SK-N-SH (cell line): Measurements from ENCODE around the gene SLC35F6. TPM values are rescaled to one million over a fixed set of nuclear protein-coding genes. Genes with fewer than 3 reads are reported as not detected.
A peak's percentile ranks its signal among the peaks of the same experiment; 100 is the strongest.

Experiments
- CTCF ChIA-PET: fragments of 300-600, 350-600 bp; formaldehyde crosslinking; extraction: SDS; loops from one replicate; lab custom pipeline; 2021; lab: Yijun Ruan, JAX
- POLR2A ChIA-PET: fragments of 350-600 bp; sonication (Branson Sonifier 250); formaldehyde crosslinking; extraction: SDS; loops from one replicate; lab custom pipeline; 2020; ENCODE audit warnings: antibody characterized with exemption, inconsistent platforms; lab: Yijun Ruan, JAX
- DNase-seq: peaks from one replicate; pipeline ENCODE4 v3.0.0; 2012
- H2AFZ ChIP-seq: fragments of 200-600 bp; sonication (generic); 2 replicates; pipeline ENCODE4 v1.8.1; 2016; ENCODE audit warnings: antibody characterized with exemption, mild to moderate bottlenecking, low read depth
- H3F3A ChIP-seq: fragments of 200-600 bp; sonication (generic); replicated peaks from 2 replicates; pipeline ENCODE3; 2016; ENCODE audit warnings: antibody characterized with exemption, mild to moderate bottlenecking; ENCODE audit not compliant: insufficient read depth
- H3K27ac ChIP-seq, 2 experiments: fragments of 200-500 bp in 1 of 2; fragments of 200-600 bp in 1 of 2; sonication (Bioruptor generic) in 1 of 2; sonication (generic), shearing (Covaris generic) in 1 of 2; 2 replicates each; pipeline versions ENCODE4 v1.5.1 to v1.6.1; 2014 to 2016; ENCODE audit warnings: low read depth in 2 of 2, inconsistent platforms in 1 of 2, low read length in 1 of 2, mild to moderate bottlenecking in 1 of 2, mixed read lengths in 1 of 2
- H3K27me3 ChIP-seq: fragments of 200-600 bp; sonication (generic), shearing (Covaris generic); 2 replicates; pipeline ENCODE4 v1.6.1; 2016; ENCODE audit warnings: mixed run types; ENCODE audit not compliant: insufficient read depth
- H3K36me3 ChIP-seq, 2 experiments: fragments of 200-500 bp in 1 of 2; fragments of 200-600 bp in 1 of 2; sonication (Bioruptor generic) in 1 of 2; sonication (generic) in 1 of 2; replicated peaks in 1 of 2; 2 replicates each; pipeline versions ENCODE3 to v1.5.1; 2014 to 2016; ENCODE audit warnings: low read length in 1 of 2, mild to moderate bottlenecking in 1 of 2; ENCODE audit not compliant: insufficient read depth in 2 of 2, control insufficient read depth in 1 of 2
- H3K4me1 ChIP-seq, 2 experiments: fragments of 200-500 bp in 1 of 2; fragments of 200-600 bp in 1 of 2; sonication (Bioruptor generic) in 1 of 2; sonication (generic), shearing (Covaris generic) in 1 of 2; 2 replicates each; pipeline versions ENCODE4 v1.5.1 to v1.6.1; 2014 to 2016; ENCODE audit warnings: low read depth in 1 of 2, low read length in 1 of 2, mixed run types in 1 of 2; ENCODE audit not compliant: insufficient read depth in 2 of 2, control insufficient read depth in 1 of 2
- H3K4me2 ChIP-seq: fragments of 200-600 bp; sonication (generic), shearing (Covaris generic); 2 replicates; pipeline ENCODE4 v1.6.1; 2017; ENCODE audit warnings: mixed run types
- H3K4me3 ChIP-seq, 2 experiments: fragments of 200-500 bp in 1 of 2; fragments of 200-600 bp in 1 of 2; sonication (Bioruptor generic) in 1 of 2; sonication (generic), shearing (Covaris generic) in 1 of 2; 2 replicates each; pipeline versions ENCODE4 v1.5.1 to v1.8.1; 2014 to 2016; ENCODE audit warnings: low read depth in 2 of 2, inconsistent platforms in 1 of 2, low read length in 1 of 2, mild to moderate bottlenecking in 1 of 2, mixed read lengths in 1 of 2, moderate library complexity in 1 of 2
- H3K79me2 ChIP-seq: fragments of 200-600 bp; sonication (generic); 2 replicates; pipeline ENCODE4 v1.8.1; 2017; ENCODE audit warnings: mild to moderate bottlenecking; ENCODE audit not compliant: insufficient read depth
- H3K9ac ChIP-seq: fragments of 200-600 bp; sonication (generic); 2 replicates; pipeline ENCODE4 v1.6.1; 2017; ENCODE audit warnings: mixed run types
- H3K9me2 ChIP-seq: fragments of 200-600 bp; sonication (generic); 2 replicates; pipeline ENCODE4 v1.6.1; 2017; ENCODE audit warnings: mixed run types
- H3K9me3 ChIP-seq: fragments of 200-600 bp; sonication (generic); 2 replicates; pipeline ENCODE4 v1.6.1; 2017; ENCODE audit warnings: mixed run types, mild to moderate bottlenecking, moderate library complexity
- H4K20me1 ChIP-seq: fragments of 200-600 bp; sonication (generic); 2 replicates; pipeline ENCODE4 v1.6.1; 2017; ENCODE audit warnings: mild to moderate bottlenecking, mixed run types; ENCODE audit not compliant: insufficient read depth
- ELF1 ChIP-seq: IDR thresholded peaks from 2 replicates; pipeline ENCODE4 v1.4.0; 2012
- FOXJ3 ChIP-seq: sonication (generic); formaldehyde crosslinking; IDR thresholded peaks from 2 replicates; pipeline ENCODE4 v1.5.1; 2020; ENCODE audit warnings: mild to moderate bottlenecking, missing genetic modification reagents
- JUND ChIP-seq: IDR thresholded peaks from 2 replicates; pipeline ENCODE4 v1.4.0; 2012
- MXI1 ChIP-seq: IDR thresholded peaks from 2 replicates; pipeline ENCODE4 v1.6.1; 2012; ENCODE audit warnings: mild to moderate bottlenecking, low read depth, low read length, improper control_type of control experiment
- NRF1 ChIP-seq: IDR thresholded peaks from 2 replicates; pipeline ENCODE4 v1.6.1; 2012; ENCODE audit warnings: low read depth, mild to moderate bottlenecking, low read length
- RAD21 ChIP-seq: IDR thresholded peaks from 2 replicates; pipeline ENCODE4 v1.6.1; 2012; ENCODE audit warnings: mild to moderate bottlenecking, low read length
- RCOR1 ChIP-seq: fragments of 150-350 bp; IDR thresholded peaks from 2 replicates; pipeline ENCODE4 v1.6.1; 2017; ENCODE audit warnings: antibody characterized with exemption, low read length
- RXRA ChIP-seq: IDR thresholded peaks from 2 replicates; pipeline ENCODE4 v1.4.0; 2012; ENCODE audit warnings: low read depth, mild to moderate bottlenecking, borderline replicate concordance
- SMC3 ChIP-seq: IDR thresholded peaks from 2 replicates; pipeline ENCODE4 v1.6.1; 2012; ENCODE audit warnings: low read depth, low read length, improper control_type of control experiment
- TEAD4 ChIP-seq: IDR thresholded peaks from 2 replicates; pipeline ENCODE4 v1.4.0; 2012; ENCODE audit warnings: mild to moderate bottlenecking, borderline replicate concordance; ENCODE audit not compliant: insufficient read depth
- WGBS: methylation state at CpG from one replicate; pipeline ENCODE4 v1.1.6; 2017; ENCODE audit warnings: low lambda C conversion rate; 5-methylcytosine and 5-hydroxymethylcytosine counted together
- polyA plus RNA-seq, 3 experiments: library from polyadenylated mRNA; depleted of rRNA; stranded (reverse); fragments of >200 nt; gene quantifications; 2 replicates each; pipeline ENCODE4 v1.2.3, GENCODE V29; 2012
- TF ChIP-seq, protein P1 (sequence below): IDR thresholded peaks from 2 replicates; pipeline ENCODE4 v1.4.0; 2012; ENCODE audit warnings: low read depth, borderline replicate concordance
- TF ChIP-seq, protein P2 (sequence below): fragments of 150-350 bp; IDR thresholded peaks from 2 replicates; pipeline ENCODE4 v1.6.1; 2017; ENCODE audit warnings: antibody characterized with exemption, low read length, low read depth, borderline replicate concordance
- TF ChIP-seq, protein P3 (sequence below): IDR thresholded peaks from 2 replicates; pipeline ENCODE4 v1.6.1; 2012; ENCODE audit warnings: mild to moderate bottlenecking, low read depth, low read length, moderate library complexity
- TF ChIP-seq, protein P4 (sequence below): fragments of 150-350 bp; IDR thresholded peaks from 2 replicates; pipeline ENCODE4 v1.6.1; 2016; ENCODE audit warnings: mild to moderate bottlenecking, low read depth, low read length

The SLC35F6 gene
- polyA plus RNA-seq, 1 of the 3 experiments (the other 2 are of a cell fraction): 16.0 TPM

DNA sequence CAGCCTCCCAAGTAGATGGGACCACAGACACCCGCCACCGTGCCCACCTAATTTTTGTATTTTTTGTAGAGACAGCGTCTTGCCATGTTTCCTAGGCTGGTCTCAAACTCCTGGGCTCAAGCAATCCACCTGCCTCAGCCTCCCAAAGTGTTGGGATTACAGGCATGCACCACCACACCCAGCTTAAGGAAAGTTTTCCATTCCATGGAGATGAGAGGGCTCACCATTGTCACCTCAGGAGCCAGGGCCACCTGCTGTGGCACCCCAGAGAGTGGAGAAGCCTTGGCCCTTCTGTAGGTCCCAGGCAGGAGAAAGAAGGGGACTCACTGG lies 4.6 kb downstream of the SLC35F6 start:
- CTCF ChIA-PET: interaction anchor here (0.6 to 7.0 kb wide), 5 partner anchors 10 to 193 kb away, joined by 3 to 36 read pairs (median 7); no protein-coding TSS in a partner anchor
- H3K79me2 ChIP-seq: peaks cover 98% of the 10 kb centered on the region
- peaks cover 2 to 4% of the 10 kb centered on the region in 2 experiments for H3K36me3 ChIP-seq
- no peak overlapping the region for H3K9ac ChIP-seq
- no peak for DNase-seq
- no peaks in the 10 kb centered on the region for H3K9me2 ChIP-seq
- peaks cover 26 to 43% of the 10 kb centered on the region in 2 experiments; a peak in 3 of 4 replicates for H3K4me1 ChIP-seq
- H3F3A ChIP-seq: no peaks in the 10 kb centered on the region
- WGBS: 98% methylated on average over 3 of the region's 3 CpGs
- POLR2A ChIA-PET: interaction anchor here (0.7 kb wide), 1 partner anchor 182 kb away, joined by 3 read pairs; no protein-coding TSS in a partner anchor
- H4K20me1 ChIP-seq: peaks cover 61% of the 10 kb centered on the region
- H3K9me3 ChIP-seq: no peaks in the 10 kb centered on the region
- H2AFZ ChIP-seq: no peak overlapping the region
- H3K4me3 ChIP-seq: no peak overlapping the region
- H3K4me2 ChIP-seq: no peak overlapping the region
- no peak overlapping the region for H3K27ac ChIP-seq
- TF ChIP-seq, protein P1, sequence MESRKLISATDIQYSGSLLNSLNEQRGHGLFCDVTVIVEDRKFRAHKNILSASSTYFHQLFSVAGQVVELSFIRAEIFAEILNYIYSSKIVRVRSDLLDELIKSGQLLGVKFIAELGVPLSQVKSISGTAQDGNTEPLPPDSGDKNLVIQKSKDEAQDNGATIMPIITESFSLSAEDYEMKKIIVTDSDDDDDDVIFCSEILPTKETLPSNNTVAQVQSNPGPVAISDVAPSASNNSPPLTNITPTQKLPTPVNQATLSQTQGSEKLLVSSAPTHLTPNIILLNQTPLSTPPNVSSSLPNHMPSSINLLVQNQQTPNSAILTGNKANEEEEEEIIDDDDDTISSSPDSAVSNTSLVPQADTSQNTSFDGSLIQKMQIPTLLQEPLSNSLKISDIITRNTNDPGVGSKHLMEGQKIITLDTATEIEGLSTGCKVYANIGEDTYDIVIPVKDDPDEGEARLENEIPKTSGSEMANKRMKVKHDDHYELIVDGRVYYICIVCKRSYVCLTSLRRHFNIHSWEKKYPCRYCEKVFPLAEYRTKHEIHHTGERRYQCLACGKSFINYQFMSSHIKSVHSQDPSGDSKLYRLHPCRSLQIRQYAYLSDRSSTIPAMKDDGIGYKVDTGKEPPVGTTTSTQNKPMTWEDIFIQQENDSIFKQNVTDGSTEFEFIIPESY: no peak
- TF ChIP-seq RCOR1: no peak
- no peak for TF ChIP-seq NRF1
- TF ChIP-seq MXI1: no peak
- TF ChIP-seq JUND: no peak
- TF ChIP-seq, protein P2, sequence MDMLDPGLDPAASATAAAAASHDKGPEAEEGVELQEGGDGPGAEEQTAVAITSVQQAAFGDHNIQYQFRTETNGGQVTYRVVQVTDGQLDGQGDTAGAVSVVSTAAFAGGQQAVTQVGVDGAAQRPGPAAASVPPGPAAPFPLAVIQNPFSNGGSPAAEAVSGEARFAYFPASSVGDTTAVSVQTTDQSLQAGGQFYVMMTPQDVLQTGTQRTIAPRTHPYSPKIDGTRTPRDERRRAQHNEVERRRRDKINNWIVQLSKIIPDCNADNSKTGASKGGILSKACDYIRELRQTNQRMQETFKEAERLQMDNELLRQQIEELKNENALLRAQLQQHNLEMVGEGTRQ: no peak
- no peak for TF ChIP-seq TEAD4
- no peak for TF ChIP-seq RAD21
- no peaks in the 10 kb centered on the region for H3K27me3 ChIP-seq

DNA sequence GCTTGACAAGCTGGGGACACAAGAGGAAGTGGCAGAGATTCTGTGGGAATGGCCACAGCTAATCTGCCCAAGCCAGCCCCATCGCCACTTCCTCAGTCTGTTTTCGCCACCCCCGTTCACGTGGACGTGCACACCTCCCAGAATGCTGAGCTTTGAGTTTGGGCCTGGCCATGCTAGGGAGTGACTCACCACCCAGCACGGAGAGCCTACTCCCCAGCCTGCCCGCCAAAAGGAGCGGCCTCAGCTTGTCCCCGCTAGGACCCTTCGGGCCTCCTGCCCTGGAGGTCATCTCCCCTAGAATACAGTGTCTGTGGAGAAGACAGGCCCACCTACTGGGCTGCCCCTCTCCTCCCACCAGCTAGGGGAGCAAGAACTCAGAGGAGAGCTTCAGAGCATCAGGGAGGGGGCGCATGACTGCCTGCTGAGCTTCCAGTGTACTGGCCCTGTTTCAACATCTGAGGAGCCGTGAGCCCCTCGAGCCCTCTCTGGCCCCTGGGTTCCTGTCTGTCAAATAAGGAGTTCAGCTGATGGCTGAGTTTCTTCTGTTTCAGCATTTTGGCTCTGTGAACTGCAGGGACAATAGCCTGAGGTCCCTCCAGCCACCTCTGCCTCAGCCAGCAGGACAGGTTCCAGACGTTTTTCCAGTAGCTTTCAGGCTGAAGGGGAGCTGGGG lies 5.1 kb downstream of the SLC35F6 start:
- H3K9me3 ChIP-seq: no peaks in the 10 kb centered on the region
- H3K4me1 ChIP-seq: peaks cover 26 to 43% of the 10 kb centered on the region in 2 experiments; a peak in 3 of 4 replicates
- H3K79me2 ChIP-seq: peaks cover 99% of the 10 kb centered on the region
- no peak overlapping the region for H3K4me3 ChIP-seq
- H3K36me3 ChIP-seq: peaks cover 4 to 7% of the 10 kb centered on the region in 2 experiments
- H3K9me2 ChIP-seq: no peaks in the 10 kb centered on the region
- no peak for DNase-seq
- 74% methylated on average over 14 of the region's 14 CpGs for WGBS
- no peak overlapping the region for H3K4me2 ChIP-seq
- peak overlapping the region in 1 of 2 experiments; percentile 30; a peak in 1 of 4 replicates for H3K27ac ChIP-seq
- H3K9ac ChIP-seq: no peak overlapping the region
- ChIA-PET POLR2A (interaction anchor here (0.6 to 0.7 kb wide), 2 partner anchors 17 to 183 kb away, joined by 3 read pairs; no protein-coding TSS in a partner anchor), CTCF (interaction anchor here (0.6 to 7.0 kb wide), 5 partner anchors 9 to 193 kb away, joined by 3 to 36 read pairs (median 7); no protein-coding TSS in a partner anchor)
- no peaks in the 10 kb centered on the region for H3K27me3 ChIP-seq
- no peak overlapping the region for H2AFZ ChIP-seq
- peaks cover 61% of the 10 kb centered on the region for H4K20me1 ChIP-seq
- no peaks in the 10 kb centered on the region for H3F3A ChIP-seq
- no peak for TF ChIP-seq RXRA
- TF ChIP-seq, protein P1: no peak
- TF ChIP-seq, protein P2: no peak
- no peak for TF ChIP-seq FOXJ3
- TF ChIP-seq, protein P3, sequence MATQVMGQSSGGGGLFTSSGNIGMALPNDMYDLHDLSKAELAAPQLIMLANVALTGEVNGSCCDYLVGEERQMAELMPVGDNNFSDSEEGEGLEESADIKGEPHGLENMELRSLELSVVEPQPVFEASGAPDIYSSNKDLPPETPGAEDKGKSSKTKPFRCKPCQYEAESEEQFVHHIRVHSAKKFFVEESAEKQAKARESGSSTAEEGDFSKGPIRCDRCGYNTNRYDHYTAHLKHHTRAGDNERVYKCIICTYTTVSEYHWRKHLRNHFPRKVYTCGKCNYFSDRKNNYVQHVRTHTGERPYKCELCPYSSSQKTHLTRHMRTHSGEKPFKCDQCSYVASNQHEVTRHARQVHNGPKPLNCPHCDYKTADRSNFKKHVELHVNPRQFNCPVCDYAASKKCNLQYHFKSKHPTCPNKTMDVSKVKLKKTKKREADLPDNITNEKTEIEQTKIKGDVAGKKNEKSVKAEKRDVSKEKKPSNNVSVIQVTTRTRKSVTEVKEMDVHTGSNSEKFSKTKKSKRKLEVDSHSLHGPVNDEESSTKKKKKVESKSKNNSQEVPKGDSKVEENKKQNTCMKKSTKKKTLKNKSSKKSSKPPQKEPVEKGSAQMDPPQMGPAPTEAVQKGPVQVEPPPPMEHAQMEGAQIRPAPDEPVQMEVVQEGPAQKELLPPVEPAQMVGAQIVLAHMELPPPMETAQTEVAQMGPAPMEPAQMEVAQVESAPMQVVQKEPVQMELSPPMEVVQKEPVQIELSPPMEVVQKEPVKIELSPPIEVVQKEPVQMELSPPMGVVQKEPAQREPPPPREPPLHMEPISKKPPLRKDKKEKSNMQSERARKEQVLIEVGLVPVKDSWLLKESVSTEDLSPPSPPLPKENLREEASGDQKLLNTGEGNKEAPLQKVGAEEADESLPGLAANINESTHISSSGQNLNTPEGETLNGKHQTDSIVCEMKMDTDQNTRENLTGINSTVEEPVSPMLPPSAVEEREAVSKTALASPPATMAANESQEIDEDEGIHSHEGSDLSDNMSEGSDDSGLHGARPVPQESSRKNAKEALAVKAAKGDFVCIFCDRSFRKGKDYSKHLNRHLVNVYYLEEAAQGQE: no peak
- no peak for TF ChIP-seq SMC3
- TF ChIP-seq, protein P4, sequence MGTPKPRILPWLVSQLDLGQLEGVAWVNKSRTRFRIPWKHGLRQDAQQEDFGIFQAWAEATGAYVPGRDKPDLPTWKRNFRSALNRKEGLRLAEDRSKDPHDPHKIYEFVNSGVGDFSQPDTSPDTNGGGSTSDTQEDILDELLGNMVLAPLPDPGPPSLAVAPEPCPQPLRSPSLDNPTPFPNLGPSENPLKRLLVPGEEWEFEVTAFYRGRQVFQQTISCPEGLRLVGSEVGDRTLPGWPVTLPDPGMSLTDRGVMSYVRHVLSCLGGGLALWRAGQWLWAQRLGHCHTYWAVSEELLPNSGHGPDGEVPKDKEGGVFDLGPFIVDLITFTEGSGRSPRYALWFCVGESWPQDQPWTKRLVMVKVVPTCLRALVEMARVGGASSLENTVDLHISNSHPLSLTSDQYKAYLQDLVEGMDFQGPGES: no peak
- no peak for TF ChIP-seq ELF1
